ENCODE results near the gene TENT4B.

TENT4B gene

DNA sequence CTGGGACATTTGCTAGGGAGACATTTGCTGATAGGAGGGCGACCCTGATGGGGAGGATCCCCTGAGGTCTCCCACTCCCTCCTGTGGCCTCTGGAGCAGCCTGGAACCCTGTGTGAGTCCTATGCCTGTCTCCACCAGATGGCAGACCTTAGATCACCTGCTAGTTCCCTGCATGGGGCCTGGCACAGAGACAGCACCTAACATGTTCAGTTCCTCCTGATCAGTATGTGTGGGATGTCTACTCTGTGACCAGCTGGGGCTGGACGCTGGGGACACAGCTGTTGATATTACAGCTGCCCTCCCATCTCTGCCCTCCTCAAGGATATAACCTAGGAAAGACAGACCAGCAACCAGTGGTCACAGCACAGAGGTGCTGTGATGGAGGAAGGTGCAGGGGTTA is 112.2 kb downstream of the TENT4B start:
- no peak for TF ChIP-seq ZBTB7A (IDR thresholded peaks at IDR 0.05; ENCODE audit: low read depth)
- TF ChIP-seq CEBPB (IDR thresholded peaks at IDR 0.05), result no peak
- TF ChIP-seq TEAD4 (IDR thresholded peaks at IDR 0.05), result no peak
- 0 out of 2 replicates have a peak, but pooled peaks have one; percentile 10 for TF ChIP-seq NFIC (IDR thresholded peaks at IDR 0.05)
- TF ChIP-seq RAD21 (IDR thresholded peaks at IDR 0.05; ENCODE audit: low read depth), result peak; percentile 30; the same call in 1 of the 2 replicates
- TF ChIP-seq, protein P1, sequence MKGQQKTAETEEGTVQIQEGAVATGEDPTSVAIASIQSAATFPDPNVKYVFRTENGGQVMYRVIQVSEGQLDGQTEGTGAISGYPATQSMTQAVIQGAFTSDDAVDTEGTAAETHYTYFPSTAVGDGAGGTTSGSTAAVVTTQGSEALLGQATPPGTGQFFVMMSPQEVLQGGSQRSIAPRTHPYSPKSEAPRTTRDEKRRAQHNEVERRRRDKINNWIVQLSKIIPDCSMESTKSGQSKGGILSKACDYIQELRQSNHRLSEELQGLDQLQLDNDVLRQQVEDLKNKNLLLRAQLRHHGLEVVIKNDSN (IDR thresholded peaks at IDR 0.05), result no peak

DNA sequence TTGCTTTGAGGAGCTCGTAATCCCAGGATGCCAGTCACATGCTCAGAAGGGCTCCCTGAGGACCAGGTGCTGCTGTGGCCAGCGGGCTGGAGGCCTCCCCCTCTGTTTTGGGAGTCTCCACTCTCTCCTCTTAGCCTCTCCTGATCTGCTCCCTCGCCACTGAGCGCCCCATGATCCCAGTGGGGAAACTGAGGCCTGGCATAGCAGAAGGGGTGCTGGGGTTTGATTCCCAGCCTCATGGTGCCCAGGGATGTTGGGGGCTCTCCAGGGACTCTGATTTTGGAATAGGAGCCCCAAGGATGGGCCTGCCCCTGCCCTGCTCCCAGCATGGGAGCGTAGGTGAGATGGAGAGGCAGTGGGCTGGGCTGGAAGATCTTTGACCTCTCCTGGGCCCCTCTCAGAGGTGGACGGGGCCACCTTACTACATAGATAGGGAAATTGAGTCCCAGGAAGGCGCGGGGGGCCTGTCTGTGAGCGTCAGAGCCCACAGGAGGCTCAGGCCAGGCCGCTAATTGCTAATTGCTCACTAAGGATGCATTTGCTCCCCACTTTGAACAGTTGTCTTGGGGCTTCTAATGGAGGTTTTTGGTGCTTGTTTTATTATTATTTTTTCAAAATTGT is 112.7 kb downstream of the TENT4B start:
- TF ChIP-seq CEBPB (IDR thresholded peaks at IDR 0.05) (no peak), EP300 (IDR thresholded peaks at IDR 0.05; ENCODE audit: borderline replicate concordance) (no peak), FOXM1 (IDR thresholded peaks at IDR 0.05; ENCODE audit: borderline replicate concordance, low read depth) (no peak), EGR1 (IDR thresholded peaks at IDR 0.05) (no peak), NFIC (IDR thresholded peaks at IDR 0.05) (no peak), TCF12 (IDR thresholded peaks at IDR 0.05; ENCODE audit: low read depth) (no peak), TAF1 (IDR thresholded peaks at IDR 0.05; ENCODE audit: low read depth) (no peak), CREB1 (IDR thresholded peaks at IDR 0.05; ENCODE audit: low read depth) (no peak), YY1 (IDR thresholded peaks at IDR 0.05; ENCODE audit: low read depth) (no peak), TEAD4 (IDR thresholded peaks at IDR 0.05) (no peak), ZBTB7A (IDR thresholded peaks at IDR 0.05; ENCODE audit: low read depth) (no peak)
- TF ChIP-seq, protein P2, sequence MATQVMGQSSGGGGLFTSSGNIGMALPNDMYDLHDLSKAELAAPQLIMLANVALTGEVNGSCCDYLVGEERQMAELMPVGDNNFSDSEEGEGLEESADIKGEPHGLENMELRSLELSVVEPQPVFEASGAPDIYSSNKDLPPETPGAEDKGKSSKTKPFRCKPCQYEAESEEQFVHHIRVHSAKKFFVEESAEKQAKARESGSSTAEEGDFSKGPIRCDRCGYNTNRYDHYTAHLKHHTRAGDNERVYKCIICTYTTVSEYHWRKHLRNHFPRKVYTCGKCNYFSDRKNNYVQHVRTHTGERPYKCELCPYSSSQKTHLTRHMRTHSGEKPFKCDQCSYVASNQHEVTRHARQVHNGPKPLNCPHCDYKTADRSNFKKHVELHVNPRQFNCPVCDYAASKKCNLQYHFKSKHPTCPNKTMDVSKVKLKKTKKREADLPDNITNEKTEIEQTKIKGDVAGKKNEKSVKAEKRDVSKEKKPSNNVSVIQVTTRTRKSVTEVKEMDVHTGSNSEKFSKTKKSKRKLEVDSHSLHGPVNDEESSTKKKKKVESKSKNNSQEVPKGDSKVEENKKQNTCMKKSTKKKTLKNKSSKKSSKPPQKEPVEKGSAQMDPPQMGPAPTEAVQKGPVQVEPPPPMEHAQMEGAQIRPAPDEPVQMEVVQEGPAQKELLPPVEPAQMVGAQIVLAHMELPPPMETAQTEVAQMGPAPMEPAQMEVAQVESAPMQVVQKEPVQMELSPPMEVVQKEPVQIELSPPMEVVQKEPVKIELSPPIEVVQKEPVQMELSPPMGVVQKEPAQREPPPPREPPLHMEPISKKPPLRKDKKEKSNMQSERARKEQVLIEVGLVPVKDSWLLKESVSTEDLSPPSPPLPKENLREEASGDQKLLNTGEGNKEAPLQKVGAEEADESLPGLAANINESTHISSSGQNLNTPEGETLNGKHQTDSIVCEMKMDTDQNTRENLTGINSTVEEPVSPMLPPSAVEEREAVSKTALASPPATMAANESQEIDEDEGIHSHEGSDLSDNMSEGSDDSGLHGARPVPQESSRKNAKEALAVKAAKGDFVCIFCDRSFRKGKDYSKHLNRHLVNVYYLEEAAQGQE (IDR thresholded peaks at IDR 0.05; ENCODE audit: low read depth), result no peak
- TF ChIP-seq, protein P3, sequence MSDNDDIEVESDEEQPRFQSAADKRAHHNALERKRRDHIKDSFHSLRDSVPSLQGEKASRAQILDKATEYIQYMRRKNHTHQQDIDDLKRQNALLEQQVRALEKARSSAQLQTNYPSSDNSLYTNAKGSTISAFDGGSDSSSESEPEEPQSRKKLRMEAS (IDR thresholded peaks at IDR 0.05), result no peak

DNA sequence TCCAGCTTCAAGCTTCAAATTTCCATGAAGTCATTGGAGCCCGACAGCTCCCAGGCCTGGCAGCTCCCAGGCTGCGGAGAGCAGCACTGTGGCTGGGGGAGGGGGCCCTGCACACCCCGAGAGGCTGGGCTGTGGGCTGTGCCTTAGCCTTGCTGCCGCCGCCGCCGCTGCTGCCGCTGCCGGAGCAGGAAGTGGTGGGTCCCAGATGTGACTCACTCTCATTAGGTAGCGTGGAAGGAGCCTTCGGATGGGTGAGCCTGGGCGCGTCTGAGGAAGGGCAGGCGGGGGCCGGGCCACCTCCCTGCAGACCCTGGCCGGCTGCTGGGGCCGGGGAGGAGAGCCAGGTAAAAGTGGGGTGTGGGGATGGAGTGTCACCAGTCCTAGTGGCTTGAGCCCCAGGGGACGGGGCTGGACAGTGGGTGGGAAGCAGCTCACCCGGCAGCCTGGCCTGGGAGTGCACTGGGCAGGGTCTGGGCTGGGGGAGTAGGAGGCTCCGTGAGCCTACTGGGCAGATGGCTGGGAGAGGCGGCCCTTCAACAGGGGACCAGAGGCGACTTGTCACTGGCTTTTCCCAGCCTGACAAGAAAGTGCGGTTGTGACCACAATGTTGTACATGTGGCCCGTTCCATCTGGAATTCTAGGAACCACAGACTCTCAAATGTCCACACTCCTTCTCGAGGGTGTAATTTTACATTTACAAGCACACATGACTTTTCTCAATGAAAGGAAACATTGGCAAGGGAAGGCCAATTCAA is 113.4 kb downstream of the TENT4B start, which contains the start of gene ADCY7:
TSS of gene ADCY7 (plus strand) at position 215 of the 755 bp plus-strand sequence. CDS start 21,629 bp downstream, outside the sequence.
- TF ChIP-seq, protein P1 (IDR thresholded peaks at IDR 0.05), result no peak
- TF ChIP-seq FOXM1 (IDR thresholded peaks at IDR 0.05; ENCODE audit: borderline replicate concordance, low read depth) (no peak), TAF1 (IDR thresholded peaks at IDR 0.05; ENCODE audit: low read depth) (no peak), CREB1 (IDR thresholded peaks at IDR 0.05; ENCODE audit: low read depth) (no peak), YY1 (IDR thresholded peaks at IDR 0.05; ENCODE audit: low read depth) (no peak), ZBTB7A (IDR thresholded peaks at IDR 0.05; ENCODE audit: low read depth) (no peak), TEAD4 (IDR thresholded peaks at IDR 0.05) (no peak), EGR1 (IDR thresholded peaks at IDR 0.05) (no peak), NFIC (IDR thresholded peaks at IDR 0.05) (no peak)
- TF ChIP-seq, protein P2 (IDR thresholded peaks at IDR 0.05; ENCODE audit: low read depth), result no peak
- TF ChIP-seq, protein P3 (IDR thresholded peaks at IDR 0.05), result no peak

DNA sequence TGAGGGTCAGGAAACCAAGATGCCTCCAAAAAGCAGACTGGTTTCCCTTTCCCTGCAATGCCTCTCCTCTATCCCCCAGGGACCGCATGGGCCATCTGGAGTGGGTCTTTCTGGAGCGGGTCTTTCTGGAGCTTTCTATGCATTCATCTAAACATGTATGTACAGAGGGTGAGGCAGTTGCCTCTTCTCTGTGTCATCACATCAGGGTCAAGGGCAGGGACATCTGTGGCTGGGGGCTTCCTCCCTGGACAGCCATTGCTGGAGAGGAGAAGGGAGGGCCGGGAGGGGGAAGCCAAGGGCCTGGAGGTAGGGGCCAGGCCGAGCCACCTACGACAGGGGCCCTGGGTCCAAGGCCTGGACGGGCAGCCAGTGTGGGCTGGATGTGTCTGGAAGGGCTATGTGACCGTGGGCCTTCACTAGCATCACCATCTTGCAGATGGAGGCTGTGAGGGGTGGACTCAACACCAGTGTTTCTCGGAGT is 114.1 kb downstream of the TENT4B start:
- no peak for TF ChIP-seq TCF12 (IDR thresholded peaks at IDR 0.05; ENCODE audit: low read depth)
- TF ChIP-seq, protein P2 (IDR thresholded peaks at IDR 0.05; ENCODE audit: low read depth), result no peak
- TF ChIP-seq TAF1 (IDR thresholded peaks at IDR 0.05; ENCODE audit: low read depth), result no peak
- no peak for TF ChIP-seq RAD21 (IDR thresholded peaks at IDR 0.05; ENCODE audit: low read depth)
- no peak for TF ChIP-seq YY1 (IDR thresholded peaks at IDR 0.05; ENCODE audit: low read depth)
- TF ChIP-seq, protein P1 (IDR thresholded peaks at IDR 0.05), result no peak
- TF ChIP-seq, protein P3 (IDR thresholded peaks at IDR 0.05), result no peak
- no peak for TF ChIP-seq CREB1 (IDR thresholded peaks at IDR 0.05; ENCODE audit: low read depth)
- TF ChIP-seq FOXM1 (IDR thresholded peaks at IDR 0.05; ENCODE audit: borderline replicate concordance, low read depth), result no peak
- TF ChIP-seq TEAD4 (IDR thresholded peaks at IDR 0.05), result no peak
